Gastroesophageal sphincter (tissue), 3 donors: Measurements from ENCODE around the gene KBTBD12.

Experiments used
- CTCF ChIP-seq, 4 experiments: fragments of 200-600 bp in 2 of 4; fragments of 450-650 bp in 2 of 4; sonication (generic) in 1 of 4; IDR thresholded peaks; one replicate each; pipeline ENCODE4 v1.5.1; 2017 to 2019; ENCODE audit warnings: antibody characterized with exemption in 4 of 4, mild to moderate bottlenecking in 2 of 4, moderate library complexity in 2 of 4
- POLR2AphosphoS5 ChIP-seq: sonication (generic); formaldehyde crosslinking; IDR thresholded peaks from one replicate; pipeline ENCODE4 v1.6.1; 2017; ENCODE audit warnings: antibody characterized with exemption

DNA sequence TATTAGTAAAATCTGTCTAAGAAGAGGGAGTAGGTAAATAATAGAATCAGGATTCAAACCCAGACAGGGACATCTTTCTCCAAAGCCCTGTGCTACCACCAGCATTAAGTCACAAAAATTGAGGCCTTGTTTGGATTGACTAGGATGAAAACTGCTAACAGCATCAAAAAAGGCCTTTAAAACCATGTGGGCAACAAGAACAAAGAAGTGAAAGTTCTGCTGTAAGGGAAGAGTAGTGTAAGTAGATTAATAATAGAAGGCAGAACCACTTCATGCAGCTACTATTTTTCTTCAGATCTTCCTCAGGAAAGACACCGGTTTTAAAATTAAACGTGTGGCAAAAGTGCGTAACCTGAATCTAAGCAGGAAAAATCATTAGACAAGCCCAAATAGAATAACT, 15.3 kb upstream of the KBTBD12 start:
- TF ChIP-seq CTCF (IDR thresholded peaks at IDR 0.05): no peak
- TF ChIP-seq POLR2AphosphoS5: no peak
